Gastroesophageal sphincter (tissue), 4 donors: ENCODE results near the gene SPZ1. TPM values are rescaled to one million over a fixed set of nuclear protein-coding genes. Genes with fewer than 3 reads are reported as not detected.
"Not testable (repeated sequence)": the region's sequence is repeated elsewhere in the genome, so short reads cannot be mapped to it uniquely, and the experiment has no call there.

Source experiments
- ATAC-seq: fragments of 150-250 bp; one replicate; pipeline ENCODE4 v1.9.1; 2016; ENCODE audit warnings: mild to moderate bottlenecking, moderate library complexity
- H3K27ac ChIP-seq, 4 donors: fragments of 200-600 bp; sonication (generic) in 3 of 4; 1 replicate in 3 of 4; 2 replicates in 1 of 4; pipeline ENCODE4 v1.5.1; 2016 to 2019
- H3K27me3 ChIP-seq: fragments of 200-600 bp; sonication (generic); one replicate; pipeline ENCODE4 v1.5.1; 2019
- H3K36me3 ChIP-seq, 2 donors: fragments of 200-600 bp; sonication (generic); one replicate each; pipeline ENCODE4 v1.5.1; 2019; ENCODE audit warnings: control low read depth in 1 of 2
- H3K4me1 ChIP-seq, 3 donors: fragments of 200-600 bp; sonication (generic); 1 replicate in 2 of 3; 2 replicates in 1 of 3; pipeline ENCODE4 v1.5.1; 2016 to 2019; ENCODE audit warnings: control low read depth in 2 of 3
- H3K4me3 ChIP-seq, 2 donors: fragments of 200-600 bp; sonication (generic); one replicate each; pipeline ENCODE4 v1.5.1; 2019; ENCODE audit warnings: mild to moderate bottlenecking in 1 of 2, moderate library complexity in 1 of 2
- H3K9me3 ChIP-seq, 3 donors: fragments of 200-600 bp; sonication (generic); one replicate each; pipeline ENCODE4 v1.5.1; 2017 to 2019; ENCODE audit warnings: control low read depth in 2 of 3
- CTCF ChIP-seq, 4 experiments: fragments of 200-600 bp in 2 of 4; fragments of 450-650 bp in 2 of 4; sonication (generic) in 1 of 4; IDR thresholded peaks; one replicate each; pipeline ENCODE4 v1.5.1; 2017 to 2019; ENCODE audit warnings: antibody characterized with exemption in 4 of 4, mild to moderate bottlenecking in 2 of 4, moderate library complexity in 2 of 4
- EP300 ChIP-seq: sonication (generic); formaldehyde crosslinking; IDR thresholded peaks from one replicate; pipeline ENCODE4 v1.6.1; 2017; ENCODE audit warnings: antibody characterized with exemption, mild to moderate bottlenecking
- POLR2A ChIP-seq, 2 donors: fragments of 450-650 bp; IDR thresholded peaks; one replicate each; pipeline ENCODE4 v1.6.1; 2017; ENCODE audit warnings: antibody characterized with exemption in 2 of 2, mild to moderate bottlenecking in 2 of 2, moderate library complexity in 1 of 2
- POLR2AphosphoS5 ChIP-seq: sonication (generic); formaldehyde crosslinking; IDR thresholded peaks from one replicate; pipeline ENCODE4 v1.6.1; 2017; ENCODE audit warnings: antibody characterized with exemption
- WGBS, 2 donors: methylation state at CpG; one replicate each; pipeline ENCODE4 v1.1.5; 2018; ENCODE audit warnings: low coverage in 1 of 2; 5-methylcytosine and 5-hydroxymethylcytosine counted together
- total RNA-seq, 4 donors: library from RNA; depleted of rRNA; stranded (reverse); fragments of >200 nt; gene quantifications; one replicate each; pipeline ENCODE4 v1.1.0, GENCODE V29; 2016

The SPZ1 gene
- total RNA-seq, 4 donors from 2014 or later, result not detected

- Histone ChIP-seq H3K4me1 (no peaks in the 10 kb centered on the region), H3K4me3 (no peak overlapping the region), H3K36me3 (no peaks in the 10 kb centered on the region), H3K9me3 (no peaks in the 10 kb centered on the region), H3K27ac (no peak overlapping the region), H3K27me3 (no peaks in the 10 kb centered on the region)
- no peak for ATAC-seq
- TF ChIP-seq POLR2AphosphoS5 (no peak), CTCF (IDR thresholded peaks at IDR 0.05) (no peak), EP300 (no peak), POLR2A (IDR thresholded peaks at IDR 0.05) (no peak)
- WGBS, 2 donors, result 73 to 76% methylated on average over 8 of the region's 8 CpGs
These were observed 28.0 kb upstream of the SPZ1 start for GRCh38 chr5:80291761-80292160.

- no peaks in the 10 kb centered on the region for H3K36me3 ChIP-seq
- no peaks in the 10 kb centered on the region for H3K9me3 ChIP-seq
- ATAC-seq, result no peak
- no peak overlapping the region for H3K4me3 ChIP-seq
- no peaks in the 10 kb centered on the region for H3K27me3 ChIP-seq
- TF ChIP-seq EP300, result no peak
- TF ChIP-seq POLR2AphosphoS5, result no peak
- TF ChIP-seq CTCF (IDR thresholded peaks at IDR 0.05), result no peak
- 23 to 60% methylated on average over 2 to 5 of the region's 6 CpGs for WGBS, 2 donors
- no peak overlapping the region for H3K27ac ChIP-seq
- H3K4me1 ChIP-seq, result no peaks in the 10 kb centered on the region
These were observed 23.7 kb upstream of the SPZ1 start for GRCh38 chr5:80296121-80296520.

- Histone ChIP-seq H3K36me3 (no peaks in the 10 kb centered on the region), H3K4me1 (no peaks in the 10 kb centered on the region), H3K27me3 (no peaks in the 10 kb centered on the region), H3K4me3 (no peak overlapping the region), H3K9me3 (no peaks in the 10 kb centered on the region), H3K27ac (no peak overlapping the region)
- TF ChIP-seq CTCF (IDR thresholded peaks at IDR 0.05), result no peak
- no peak for TF ChIP-seq POLR2AphosphoS5
- TF ChIP-seq EP300, result no peak
- TF ChIP-seq POLR2A (IDR thresholded peaks at IDR 0.05), result no peak
- WGBS, 2 donors, result 87 to 88% methylated on average over 3 to 4 of the region's 8 CpGs
- ATAC-seq, result no peak
These were observed 20.2 kb upstream of the SPZ1 start for GRCh38 chr5:80299601-80300000.

GRCh38 chr5:80300125-80300524 is 19.7 kb upstream of the SPZ1 start:
- Histone ChIP-seq H3K27me3 (no peaks in the 10 kb centered on the region), H3K4me3 (no peak overlapping the region), H3K9me3 (no peaks in the 10 kb centered on the region), H3K4me1 (no peaks in the 10 kb centered on the region), H3K36me3 (no peaks in the 10 kb centered on the region), H3K27ac (no peak overlapping the region)
- ATAC-seq, result no peak
- WGBS, 2 donors, result 0 to 78% methylated on average over 1 to 3 of the region's 8 CpGs
- TF ChIP-seq CTCF (IDR thresholded peaks at IDR 0.05) (no peak), EP300 (no peak)

- whole genome bisulfite sequencing, 2 donors, result no CpG with 5 or more reads among the region's 27 CpGs
- not testable (repeated sequence) for H3K27ac ChIP-seq, H3K9me3 ChIP-seq, H3K4me3 ChIP-seq, ATAC-seq, H3K36me3 ChIP-seq, H3K4me1 ChIP-seq, H3K27me3 ChIP-seq
These were observed 19.0 kb upstream of the SPZ1 start for GRCh38 chr5:80300796-80301195.

GRCh38 chr5:80301342-80301741 is 18.5 kb upstream of the SPZ1 start:
- H3K4me1 ChIP-seq, result not testable (repeated sequence)

More at GRCh38 chr5:80301342-80301741, 18.5 kb upstream of the SPZ1 start:
- H3K36me3 ChIP-seq, ATAC-seq, H3K27ac ChIP-seq, H3K9me3 ChIP-seq, H3K4me3 ChIP-seq, H3K27me3 ChIP-seq: not testable (repeated sequence)
- no CpG with 5 or more reads among the region's 34 CpGs for WGBS, 2 donors
